K562 (cell line): ENCODE measurements around the gene MED29. TPM values are rescaled to one million over a fixed set of nuclear protein-coding genes. Genes with fewer than 3 reads are reported as not detected.

Experiments
- ATAC-seq: fragments of 200-7000 bp; cut with Tn5 transposase; 3 replicates; pipeline ENCODE4 v1.9.1; 2020; ENCODE audit warnings: moderate library complexity
- BruUV-seq: library from RNA; stranded (reverse); fragments of 400-500 nt; replicated peaks from 2 replicates; lab custom pipeline; 2021; lab: Mats Ljungman, UMichigan
- CTCF ChIA-PET: fragments of 300-600 bp; formaldehyde crosslinking; extraction: SDS; loops from one replicate; lab custom pipeline; 2021; ENCODE audit warnings: low intra/inter-chr PET ratio; lab: Yijun Ruan, JAX
- POLR2A ChIA-PET: fragments of 300-600, 350-650 bp; sonication (Branson Sonifier 250); formaldehyde crosslinking; extraction: SDS; loops from one replicate; lab custom pipeline; 2021; ENCODE audit warnings: antibody characterized with exemption, inconsistent platforms; lab: Yijun Ruan, JAX
- DNase-seq, 4 experiments: peaks; one replicate each; pipeline versions ENCODE4 v3.0.0 to v3.0.0-alpha.2; 2011 to 2018; ENCODE audit warnings: low spot score in 3 of 4, mixed read lengths in 3 of 4; ENCODE audit errors: extremely low read depth in 1 of 4
- FAIRE-seq: peaks from 2 replicates; lab custom pipeline; 2011; peaks lifted over from hg19 to GRCh38; lab: Jason Lieb, UNC
- H2AFZ ChIP-seq: 2 replicates; pipeline ENCODE4 v1.6.0; 2011; ENCODE audit warnings: low read depth, low read length, control low read depth, inconsistent platforms
- H3K27ac ChIP-seq: fragments of 200-600 bp; 3 replicates; pipeline ENCODE4 v1.8.0; 2011; ENCODE audit warnings: low read depth, mild to moderate bottlenecking, control low read depth, inconsistent platforms, low read length, moderate library complexity, mixed read lengths; ENCODE audit errors: extremely low read depth
- H3K27me3 ChIP-seq, 2 experiments: fragments of 300-600 bp in 1 of 2; 2 replicates in 1 of 2; 3 replicates in 1 of 2; pipeline versions ENCODE4 v1.6.0 to v1.8.0; 2011; ENCODE audit warnings: inconsistent platforms in 2 of 2, low read length in 2 of 2, mild to moderate bottlenecking in 1 of 2, mixed read lengths in 1 of 2, moderate library complexity in 1 of 2; ENCODE audit not compliant: control insufficient read depth in 2 of 2, insufficient read depth in 2 of 2
- H3K36me3 ChIP-seq: fragments of 300-600 bp; 3 replicates; pipeline ENCODE4 v1.8.0; 2011; ENCODE audit warnings: mild to moderate bottlenecking, low read length, inconsistent platforms; ENCODE audit not compliant: control insufficient read depth, insufficient read depth
- H3K4me1 ChIP-seq, 2 experiments: fragments of 200-600 bp in 1 of 2; replicated peaks in 1 of 2; 2 replicates in 1 of 2; 3 replicates in 1 of 2; pipeline versions ENCODE4 v1.5.1 to v1.8.0; 2011; ENCODE audit warnings: inconsistent platforms in 2 of 2, low read length in 2 of 2, mild to moderate bottlenecking in 1 of 2, mixed read lengths in 1 of 2, moderate library complexity in 1 of 2; ENCODE audit not compliant: control insufficient read depth in 2 of 2, insufficient read depth in 2 of 2
- H3K4me2 ChIP-seq: 2 replicates; pipeline ENCODE4 v1.6.1; 2011; ENCODE audit warnings: low read length, control low read depth, inconsistent platforms, mixed read lengths; ENCODE audit not compliant: insufficient read depth
- H3K4me3 ChIP-seq: fragments of 200-600 bp; sonication (generic), shearing (Covaris generic); 2 replicates; pipeline ENCODE4 v1.5.1; 2016; ENCODE audit warnings: control low read depth, inconsistent platforms
- H3K79me2 ChIP-seq: fragments of 200-600 bp; 3 replicates; pipeline ENCODE4 v1.8.0; 2011; ENCODE audit warnings: low read length, inconsistent platforms; ENCODE audit not compliant: control insufficient read depth, insufficient read depth
- H3K9ac ChIP-seq, 2 experiments: 2 replicates each; pipeline versions ENCODE4 v1.6.0 to v1.6.1; 2011; ENCODE audit warnings: low read depth in 2 of 2, low read length in 2 of 2, control low read depth in 1 of 2, inconsistent platforms in 1 of 2, mild to moderate bottlenecking in 1 of 2, mixed read lengths in 1 of 2; ENCODE audit not compliant: insufficient read depth in 1 of 2
- H3K9me1 ChIP-seq: one replicate; pipeline ENCODE4 v1.6.0; 2011; ENCODE audit warnings: inconsistent platforms, mild to moderate bottlenecking, low read length, moderate library complexity; ENCODE audit not compliant: control insufficient read depth, insufficient read depth
- H3K9me3 ChIP-seq: replicated peaks from 2 replicates; pipeline ENCODE4 v1.5.1; 2011; ENCODE audit warnings: low read depth, low read length, inconsistent platforms; ENCODE audit not compliant: control insufficient read depth, insufficient read depth
- H4K20me1 ChIP-seq: replicated peaks from 2 replicates; pipeline ENCODE4 v1.6.1; 2011; ENCODE audit warnings: low read length, inconsistent platforms, mixed read lengths; ENCODE audit not compliant: control insufficient read depth, insufficient read depth
- ATF7 ChIP-seq: fragments of 450-650 bp; IDR thresholded peaks from 2 replicates; pipeline ENCODE4 v1.7.1; 2014; ENCODE audit warnings: mild to moderate bottlenecking, moderate library complexity
- CHD1 ChIP-seq: fragments of 200-600 bp; sonication (generic); IDR thresholded peaks from one replicate; pipeline ENCODE4 v1.6.1; 2012; ENCODE audit warnings: mild to moderate bottlenecking, moderate library complexity, low read length, inconsistent platforms
- SMARCE1 ChIP-seq: fragments of 450-650 bp; IDR thresholded peaks from 2 replicates; pipeline ENCODE4 v1.7.1; 2016; ENCODE audit warnings: mild to moderate bottlenecking
- ZBTB7A ChIP-seq: IDR thresholded peaks from 2 replicates; pipeline ENCODE4 v1.6.1; 2011; ENCODE audit warnings: low read depth, mild to moderate bottlenecking, low read length, moderate library complexity, borderline replicate concordance; ENCODE audit not compliant: control insufficient read depth
- WGBS: fragments of 100-300 bp; shearing (Covaris generic); methylation state at CpG from one replicate; pipeline ENCODE4 v1.1.6; 2016; ENCODE audit warnings: low coverage, mixed read lengths; ENCODE audit not compliant: insufficient coverage; ENCODE audit errors: missing lambda C conversion rate; 5-methylcytosine and 5-hydroxymethylcytosine counted together
- in situ Hi-C: fragments of 300-500 bp; cut with MboI; formaldehyde crosslinking; loops from 4 replicates; pipeline ENCODE4 v1.15.0; 2018; ENCODE audit warnings: inconsistent platforms, mixed read lengths
- intact Hi-C: fragments of 100-400 bp; cut with micrococcal nuclease; formaldehyde crosslinking; loops from 2 replicates; pipeline ENCODE4 v1.14.2; 2022
- polyA plus RNA-seq, 8 experiments: library from polyadenylated mRNA; depleted of rRNA in 4 of 8; stranded (reverse) in 5 of 8; unstranded in 3 of 8; fragments of >200 nt; fragmentation: Nextera tagmentation in 2 of 8; fragmentation: Illumina TruSeq in 1 of 8; extraction: Ambion mirVana in 2 of 8; extraction: Trizol in 1 of 8; gene quantifications; 2 replicates each; pipeline versions ENCODE4 v1.2.1 to v1.2.3, GENCODE V29; 2011 to 2014; ENCODE audit warnings: inconsistent platforms in 1 of 8, missing spikeins in 1 of 8
- total RNA-seq, 7 experiments: library from RNA; depleted of rRNA in 6 of 7; stranded (reverse); fragments of >200 nt in 6 of 7; fragmentation: Illumina TruSeq in 2 of 7; extraction: Trizol in 2 of 7; gene quantifications; 2 replicates each; pipeline versions ENCODE4 v1.2.1 to v1.2.3, GENCODE V29; 2011 to 2021; ENCODE audit warnings: low replicate concordance in 1 of 7
- TF ChIP-seq, protein P1 (sequence below), 2 experiments: IDR thresholded peaks; 2 replicates each; pipeline ENCODE4 v1.6.1; 2011; ENCODE audit warnings: borderline replicate concordance in 1 of 2, control low read depth in 1 of 2, low read depth in 1 of 2, low read length in 1 of 2, mild to moderate bottlenecking in 1 of 2, mixed read lengths in 1 of 2, moderate library complexity in 1 of 2; ENCODE audit not compliant: insufficient read depth in 1 of 2, insufficient read length in 1 of 2, poor library complexity in 1 of 2, severe bottlenecking in 1 of 2; ENCODE audit errors: extremely low read depth in 1 of 2

The MED29 gene
- total and polyA plus RNA-seq, 9 of the 15 experiments (the other 6 are each of a cell fraction or from before 2014, with no cell fraction given): 1.8 to 22.6 (median 12.4) TPM

DNA sequence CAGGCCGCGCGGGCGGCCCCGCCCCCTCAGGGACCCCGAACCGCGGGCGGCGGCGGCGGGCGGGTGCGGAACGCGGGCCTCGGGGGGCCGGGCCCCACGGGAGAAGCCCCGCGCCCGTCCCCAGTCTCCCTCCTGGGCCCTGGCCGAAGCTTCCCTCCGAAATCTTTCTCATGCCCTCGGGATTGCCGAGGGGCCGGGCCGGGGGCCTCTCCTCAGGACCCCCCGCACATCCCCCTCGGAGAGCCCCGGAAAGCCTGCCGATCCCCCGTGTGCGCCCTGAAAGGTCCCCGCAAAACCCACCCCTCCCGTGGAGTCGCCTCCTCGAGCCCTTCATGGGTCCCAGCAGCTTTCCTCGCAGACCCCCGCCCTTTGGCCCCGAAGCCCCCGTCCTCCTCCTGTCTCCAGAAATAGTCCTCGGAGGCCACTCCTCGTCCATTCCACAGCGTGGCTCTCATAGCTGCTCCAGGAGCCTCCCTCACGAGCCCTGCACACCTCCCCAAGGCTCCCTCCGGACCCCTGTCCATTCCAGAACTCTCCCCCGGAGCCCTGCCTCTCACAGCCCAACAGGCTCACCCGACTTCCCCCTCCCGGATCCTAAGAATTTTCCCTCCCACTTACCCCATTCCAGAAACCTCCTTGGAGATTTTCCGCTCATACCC is 48.4 kb upstream of the MED29 start:
- Histone ChIP-seq H3K36me3 (peaks cover 37% of the 10 kb centered on the region; the same call in 2 of the 3 replicates), H3K27me3 (no peaks in the 10 kb centered on the region), H3K4me2 (peak overlapping the region; percentile 74), H3K4me3 (peak overlapping the region; percentile 88), H3K9me1 (peaks cover 6% of the 10 kb centered on the region), H3K9ac (peak overlapping the region; percentile 80 to 97), H3K79me2 (peaks cover 63% of the 10 kb centered on the region), H4K20me1 (peaks cover 21% of the 10 kb centered on the region), H3K9me3 (no peaks in the 10 kb centered on the region), H3K27ac (peak overlapping the region; percentile 82), H2AFZ (no peak overlapping the region), H3K4me1 (peaks cover 23 to 25% of the 10 kb centered on the region in 2 experiments)
- in situ Hi-C loops (no loop called here), intact Hi-C loops (loop anchor here (2.0 kb wide), 1 partner anchor 68 kb away; no protein-coding TSS in a partner anchor)
- no TSS peak for BruUV-seq
- DNase-seq: peak in 1 of 4 experiments; percentile 29
- no peak for ATAC-seq
- TF ChIP-seq CHD1 (peak; percentile 61), ZBTB7A (peak; percentile 67; the same call in 1 of the 2 replicates), ATF7 (no peak), SMARCE1 (0 out of 2 replicates have a peak, but pooled peaks have one; percentile 8)
- TF ChIP-seq, protein P1, sequence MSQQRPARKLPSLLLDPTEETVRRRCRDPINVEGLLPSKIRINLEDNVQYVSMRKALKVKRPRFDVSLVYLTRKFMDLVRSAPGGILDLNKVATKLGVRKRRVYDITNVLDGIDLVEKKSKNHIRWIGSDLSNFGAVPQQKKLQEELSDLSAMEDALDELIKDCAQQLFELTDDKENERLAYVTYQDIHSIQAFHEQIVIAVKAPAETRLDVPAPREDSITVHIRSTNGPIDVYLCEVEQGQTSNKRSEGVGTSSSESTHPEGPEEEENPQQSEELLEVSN (IDR thresholded peaks at IDR 0.05; ENCODE audit: borderline replicate concordance in 1 of 2, extremely low read depth in 1 of 2, insufficient read depth in 1 of 2, insufficient read length in 1 of 2, low read depth in 1 of 2, low read length in 1 of 2, poor library complexity in 1 of 2, severe bottlenecking in 1 of 2): peak in 1 of 2 experiments; percentile 15
- 5% methylated on average over 10 of the region's 51 CpGs for WGBS
- no peak for FAIRE-seq
- ChIA-PET POLR2A (interaction anchor here (0.7 to 2.1 kb wide), 11 partner anchors 9 to 93 kb away, joined by 3 to 8 read pairs (median 3); partner anchors contain the start of genes MED29, PAF1, RPS16 and ZFP36), CTCF (no interaction called here)
